ENCODE data around the gene TUBG1.

Gene TUBG1

GRCh38 chr17:42660692-42661345 lies 51.3 kb downstream of the TUBG1 start:
- Histone ChIP-seq H2AFZ (ENCODE audit: low read length) (no peak overlapping the region), H3K27ac (ENCODE audit: low read length) (no peak overlapping the region), H3K4me2 (ENCODE audit: low read depth, low read length) (no peak overlapping the region; the same call in 1 of the 2 replicates)

More at GRCh38 chr17:42660692-42661345, 51.3 kb downstream of the TUBG1 start:
- Histone ChIP-seq H3K4me1 (ENCODE audit: low read length) (peaks cover 16% of the 10 kb centered on the region), H3K9me3 (replicated peaks; ENCODE audit: insufficient read depth, low read length) (no peaks in the 10 kb centered on the region), H3K79me2 (ENCODE audit: low read length) (peaks cover 11% of the 10 kb centered on the region), H3K9ac (ENCODE audit: low read length) (no peak overlapping the region), H4K20me1 (ENCODE audit: insufficient read depth, low read length) (no peaks in the 10 kb centered on the region), H3K9me2 (replicated peaks; ENCODE audit: insufficient read depth, low read length) (no peaks in the 10 kb centered on the region), H3K27me3 (replicated peaks; ENCODE audit: insufficient read depth, low read length) (no peaks in the 10 kb centered on the region), H3K36me3 (replicated peaks; ENCODE audit: insufficient read depth, low read length) (no peaks in the 10 kb centered on the region), H3F3A (ENCODE audit: insufficient read depth, low read length) (peaks cover 15% of the 10 kb centered on the region), H3K4me3 (ENCODE audit: low read length) (no peak overlapping the region)
- no peak for TF ChIP-seq CTCF (IDR thresholded peaks at IDR 0.05; ENCODE audit: low read length)
- no peak for TF ChIP-seq EZH2 (optimal IDR thresholded peaks at IDR 0.05; ENCODE audit: low read depth, low read length)
- no peak for TF ChIP-seq EZH2phosphoT487 (IDR thresholded peaks at IDR 0.05; ENCODE audit: low read length)
- no peak for DNase-seq

Data from MM.1S (cell line).